CD4-positive, alpha-beta T cell treated with Interferon gamma for 1 hour (primary cell): ENCODE data around the gene CETP.
A peak's percentile ranks its signal among the peaks of the same experiment; 100 is the strongest.
"Not testable (repeated sequence)": the region's sequence is repeated elsewhere in the genome, so short reads cannot be mapped to it uniquely, and the experiment has no call there.

Source experiments
- DNase-seq: peaks from one replicate; pipeline ENCODE4 v3.0.0-alpha.2; 2020

CETP gene

GRCh38 chr16:56934599-56935145, 27.1 kb upstream of the CETP start:
- DNase-seq, result not testable (repeated sequence)

- no peak for DNase-seq
Measured at GRCh38 chr16:56935201-56935600, 26.5 kb upstream of the CETP start.

GRCh38 chr16:56936491-56936890, 25.3 kb upstream of the CETP start:
- DNase-seq, result no peak

GRCh38 chr16:56936950-56937349, 24.8 kb upstream of the CETP start:
- DNase-seq, result no peak

GRCh38 chr16:56938664-56939513, 22.9 kb upstream of the CETP start:
- DNase-seq, result no peak

- no peak for DNase-seq
Measured at GRCh38 chr16:56939801-56940200, 21.9 kb upstream of the CETP start.

GRCh38 chr16:56941092-56941491, 20.7 kb upstream of the CETP start:
- DNase-seq, result no peak

GRCh38 chr16:56941856-56942331, 19.9 kb upstream of the CETP start:
- DNase-seq, result no peak

GRCh38 chr16:56943761-56944375, 17.9 kb upstream of the CETP start:
- DNase-seq, result no peak

GRCh38 chr16:56944954-56945839, 16.6 kb upstream of the CETP start:
- DNase-seq, result no peak

GRCh38 chr16:56945847-56946527, 15.8 kb upstream of the CETP start:
- DNase-seq, result no peak

- DNase-seq, result no peak
Measured at GRCh38 chr16:56946767-56947603, 14.8 kb upstream of the CETP start.

- no peak for DNase-seq
Measured at GRCh38 chr16:56947604-56947995, 14.2 kb upstream of the CETP start.

GRCh38 chr16:56948234-56948633, 13.5 kb upstream of the CETP start:
- DNase-seq, result no peak

GRCh38 chr16:56950051-56950450, 11.7 kb upstream of the CETP start:
- no peak for DNase-seq

- no peak for DNase-seq
Measured at GRCh38 chr16:56950455-56950854, 11.3 kb upstream of the CETP start.

GRCh38 chr16:56950881-56951771, 10.6 kb upstream of the CETP start:
- peak; percentile 58 for DNase-seq

GRCh38 chr16:56953006-56953405, 8.7 kb upstream of the CETP start:
- no peak for DNase-seq

- no peak for DNase-seq
Measured at GRCh38 chr16:56956076-56956475, 5.7 kb upstream of the CETP start.

GRCh38 chr16:56956756-56957155, 5.0 kb upstream of the CETP start:
- DNase-seq, result no peak
